Right lobe of liver (tissue), 6 donors: ENCODE measurements around the gene POLD4. TPM values are rescaled to one million over a fixed set of nuclear protein-coding genes. Genes with fewer than 3 reads are reported as not detected.

ENCODE experiments used
- ATAC-seq, 4 donors: fragments of 200-7000 bp; cut with Tn5 transposase; one replicate each; pipeline ENCODE4 v1.9.1; 2020; ENCODE audit warnings: mild to moderate bottlenecking in 4 of 4, moderate library complexity in 4 of 4
- DNase-seq, 3 donors: peaks; one replicate each; pipeline ENCODE4 v3.0.0-alpha.2; 2020
- H3K27ac ChIP-seq, 3 donors: fragments of 200-600 bp; one replicate each; pipeline ENCODE4 v1.8.0; 2022
- H3K27me3 ChIP-seq, 2 donors: fragments of 200-600 bp; one replicate each; pipeline ENCODE4 v1.8.0; 2022
- H3K36me3 ChIP-seq, 4 donors: fragments of 200-600 bp; sonication (generic) in 1 of 4; one replicate each; pipeline versions ENCODE4 v1.5.1 to v1.8.0; 2017 to 2022; ENCODE audit warnings: control low read depth in 1 of 4
- H3K4me1 ChIP-seq, 4 donors: fragments of 200-600 bp; sonication (generic) in 1 of 4; one replicate each; pipeline versions ENCODE4 v1.5.1 to v1.8.0; 2017 to 2022; ENCODE audit warnings: control low read depth in 1 of 4
- H3K4me3 ChIP-seq, 3 donors: fragments of 200-600 bp; one replicate each; pipeline ENCODE4 v1.8.0; 2022
- H3K9me3 ChIP-seq, 4 donors: fragments of 200-600 bp; sonication (generic) in 1 of 4; one replicate each; pipeline versions ENCODE4 v1.5.1 to v1.8.0; 2017 to 2022; ENCODE audit warnings: control low read depth in 1 of 4
- CTCF ChIP-seq, 4 donors: fragments of 200-600 bp in 3 of 4; fragments of 450-650 bp in 1 of 4; IDR thresholded peaks; one replicate each; pipeline versions ENCODE4 v1.5.1 to v1.8.0; 2016 to 2022; ENCODE audit warnings: antibody characterized with exemption in 4 of 4, mild to moderate bottlenecking in 2 of 4
- POLR2A ChIP-seq: fragments of 450-650 bp; IDR thresholded peaks from one replicate; pipeline ENCODE4 v1.6.1; 2017; ENCODE audit warnings: antibody characterized with exemption, mild to moderate bottlenecking
- WGBS: methylation state at CpG from one replicate; pipeline ENCODE4 v1.1.6; 2018; ENCODE audit warnings: low coverage, low lambda C conversion rate; ENCODE audit not compliant: insufficient coverage; ENCODE audit errors: missing lambda C conversion rate; 5-methylcytosine and 5-hydroxymethylcytosine counted together
- intact Hi-C, 2 donors: fragments of 100-400 bp; cut with DNase I; formaldehyde crosslinking; loops; one replicate each; pipeline versions ENCODE4 v1.11.2 to v1.14.1; 2022
- total RNA-seq, 6 experiments: library from RNA; depleted of rRNA in 2 of 6; stranded (reverse); fragments of >200 nt in 2 of 6; fragmentation: NEBNext Ultra II Directional in 3 of 6; extraction: Animal tissue kit (Norgen Biotek cat#: 25700) in 3 of 6; gene quantifications; one replicate each; pipeline versions ENCODE4 v1.1.0 to v1.2.4, GENCODE V29; 2016 to 2023
- donor health status: DM: no; HTN: yes; CAD: no.
- donor health status: DM: no; HTN: no; CAD: no.
- donor health status: DM: no; HTN: no; CAD: no.
- donor health status: DM: no; HTN: yes; CAD: no.
- donor health status: DM: no; HTN: yes; CAD: no.

The POLD4 gene
- total RNA-seq, 6 experiments from 2014 or later: 70.5 to 216 (median 97.9) TPM

GRCh38 chr11:67369275-67369674 lies 15.9 kb upstream of the POLD4 start:
- H3K4me1 ChIP-seq: peaks cover 0 to 12% (median 3%) of the 10 kb centered on the region in 4 donors
- H3K9me3 ChIP-seq: no peaks in the 10 kb centered on the region
- no peaks in the 10 kb centered on the region for H3K27me3 ChIP-seq
- no peak overlapping the region for H3K27ac ChIP-seq
- H3K36me3 ChIP-seq: no peaks in the 10 kb centered on the region
- no peak overlapping the region for H3K4me3 ChIP-seq
- ATAC-seq (no peak), DNase-seq (no peak)
- 94% methylated on average over 2 of the region's 8 CpGs for WGBS
- intact Hi-C loops: no loop called here
- TF ChIP-seq POLR2A: no peak
- TF ChIP-seq CTCF (IDR thresholded peaks at IDR 0.05): no peak

- H3K27me3 ChIP-seq: no peaks in the 10 kb centered on the region
- ATAC-seq (no peak), DNase-seq (no peak)
- H3K27ac ChIP-seq: no peak overlapping the region
- no peak overlapping the region for H3K4me3 ChIP-seq
- intact Hi-C loops: no loop called here
- H3K36me3 ChIP-seq: no peaks in the 10 kb centered on the region
- H3K4me1 ChIP-seq: peaks cover 0 to 5% (median 0%) of the 10 kb centered on the region in 4 donors
- WGBS: 20% methylated on average over 1 of the region's 3 CpGs
- H3K9me3 ChIP-seq: no peaks in the 10 kb centered on the region
- TF ChIP-seq CTCF (IDR thresholded peaks at IDR 0.05) (no peak), POLR2A (no peak)
Observed at GRCh38 chr11:67368621-67369020, 15.3 kb upstream of the POLD4 start.

GRCh38 chr11:67367761-67368227 lies 14.4 kb upstream of the POLD4 start:
- ATAC-seq: no peak
- Histone ChIP-seq H3K27me3 (no peaks in the 10 kb centered on the region), H3K27ac (no peak overlapping the region), H3K4me3 (no peak overlapping the region), H3K9me3 (no peaks in the 10 kb centered on the region), H3K36me3 (no peaks in the 10 kb centered on the region), H3K4me1 (peaks cover 0 to 5% (median 0%) of the 10 kb centered on the region in 4 donors)
- intact Hi-C loops: no loop called here
- DNase-seq: no peak
- no peak for TF ChIP-seq POLR2A
- TF ChIP-seq CTCF (IDR thresholded peaks at IDR 0.05): no peak
- WGBS: 71% methylated on average over 5 of the region's 7 CpGs

- ATAC-seq: no peak
- intact Hi-C loops: no loop called here
- WGBS: 77% methylated on average over 9 of the region's 25 CpGs
Observed at GRCh38 chr11:67366961-67367760, 13.8 kb upstream of the POLD4 start.

More at GRCh38 chr11:67366961-67367760, 13.8 kb upstream of the POLD4 start:
- no peak overlapping the region for H3K27ac ChIP-seq
- H3K27me3 ChIP-seq: no peaks in the 10 kb centered on the region
- no peak overlapping the region for H3K4me3 ChIP-seq
- no peak for DNase-seq
- no peaks in the 10 kb centered on the region for H3K36me3 ChIP-seq
- TF ChIP-seq POLR2A (no peak), CTCF (IDR thresholded peaks at IDR 0.05) (no peak)
- H3K4me1 ChIP-seq: peaks cover 0 to 4% (median 0%) of the 10 kb centered on the region in 4 donors
- H3K9me3 ChIP-seq: no peaks in the 10 kb centered on the region
